WTC11 (cell line): ENCODE measurements around the gene C1QL2. TPM values are rescaled to one million over a fixed set of nuclear protein-coding genes. Genes with fewer than 3 reads are reported as not detected.

Experiments
- ATAC-seq: fragments of 200-7000 bp; cut with Tn5 transposase; 2 replicates; pipeline ENCODE4 v1.10.0; 2021; ENCODE audit warnings: mild to moderate bottlenecking, moderate library complexity
- CTCF ChIA-PET: fragments of 300-600 bp; sonication (Branson Sonifier 250); formaldehyde crosslinking; loops from one replicate; lab custom pipeline; 2021; ENCODE audit warnings: antibody characterized with exemption; lab: Charles Lee
- POLR2A ChIA-PET: fragments of 350-600 bp; sonication (Branson Sonifier 250); formaldehyde crosslinking; loops from one replicate; lab custom pipeline; 2021; ENCODE audit warnings: antibody characterized with exemption; lab: Charles Lee
- DNase-seq: peaks from one replicate; pipeline ENCODE4 v3.0.0; 2021; ENCODE audit warnings: low spot score
- H3K27ac Mint-ChIP-seq: 2 replicates; pipeline ENCODE4 v1.8.0; 2021; ENCODE audit warnings: mixed read lengths
- H3K27me3 Mint-ChIP-seq: 2 replicates; pipeline ENCODE4 v1.8.0; 2021; ENCODE audit warnings: low read depth, mild to moderate bottlenecking, moderate library complexity, mixed read lengths
- H3K36me3 Mint-ChIP-seq: 2 replicates; pipeline ENCODE4 v1.8.0; 2021; ENCODE audit warnings: mixed read lengths
- H3K4me1 Mint-ChIP-seq: 2 replicates; pipeline ENCODE4 v1.8.0; 2022; ENCODE audit warnings: mixed read lengths
- H3K4me3 Mint-ChIP-seq: 2 replicates; pipeline ENCODE4 v1.8.0; 2021; ENCODE audit warnings: mild to moderate bottlenecking, moderate library complexity, mixed read lengths
- H3K9me3 Mint-ChIP-seq: 2 replicates; pipeline ENCODE4 v1.8.0; 2021; ENCODE audit warnings: mixed read lengths
- ATF1 ChIP-seq: sonication (generic); formaldehyde crosslinking; IDR thresholded peaks from 2 replicates; pipeline ENCODE4 v1.8.1; 2023; ENCODE audit warnings: mild to moderate bottlenecking, moderate library complexity, missing genetic modification reagents
- E2F4 ChIP-seq: sonication (generic); formaldehyde crosslinking; IDR thresholded peaks from 2 replicates; pipeline ENCODE4 v1.8.1; 2022; ENCODE audit warnings: low read depth, mild to moderate bottlenecking, moderate library complexity, missing genetic modification reagents, borderline replicate concordance
- ELF4 ChIP-seq: sonication (generic); formaldehyde crosslinking; IDR thresholded peaks from 2 replicates; pipeline ENCODE4 v1.8.1; 2022; ENCODE audit warnings: low read depth, mild to moderate bottlenecking, moderate library complexity, missing genetic modification reagents
- ESRRA ChIP-seq: sonication (generic); formaldehyde crosslinking; IDR thresholded peaks from 2 replicates; pipeline ENCODE4 v1.8.1; 2022; ENCODE audit warnings: mild to moderate bottlenecking, missing genetic modification reagents, borderline replicate concordance
- ETV6 ChIP-seq: sonication (generic); formaldehyde crosslinking; IDR thresholded peaks from 2 replicates; pipeline ENCODE4 v1.8.1; 2022; ENCODE audit warnings: mild to moderate bottlenecking, missing genetic modification reagents
- FOXJ3 ChIP-seq: sonication (generic); formaldehyde crosslinking; IDR thresholded peaks from 2 replicates; pipeline ENCODE4 v1.9.0; 2021; ENCODE audit warnings: missing genetic modification reagents, mild to moderate bottlenecking, borderline replicate concordance
- FOXP4 ChIP-seq: sonication (generic); formaldehyde crosslinking; IDR thresholded peaks from 2 replicates; pipeline ENCODE4 v1.8.0; 2022; ENCODE audit warnings: mild to moderate bottlenecking, missing genetic modification reagents
- GRHL2 ChIP-seq: fragments of 250-450 bp; sonication (Bioruptor Pico); IDR thresholded peaks from 2 replicates; pipeline ENCODE4 v1.8.0; 2022; ENCODE audit warnings: mild to moderate bottlenecking, moderate library complexity; ENCODE audit not compliant: insufficient replicate concordance, severe bottlenecking
- HMGA2 ChIP-seq: fragments of 250-450 bp; sonication (Bioruptor Pico); IDR thresholded peaks from 2 replicates; pipeline ENCODE4 v1.4.0; 2021; ENCODE audit warnings: mild to moderate bottlenecking, moderate library complexity
- HMGXB4 ChIP-seq: sonication (generic); formaldehyde crosslinking; IDR thresholded peaks from 2 replicates; pipeline ENCODE4 v1.8.1; 2023; ENCODE audit warnings: mild to moderate bottlenecking, moderate library complexity, missing genetic modification reagents
- IRF1 ChIP-seq: sonication (generic); formaldehyde crosslinking; IDR thresholded peaks from 2 replicates; pipeline ENCODE4 v1.8.0; 2023; ENCODE audit warnings: missing genetic modification reagents
- KAT7 ChIP-seq: sonication (generic); formaldehyde crosslinking; IDR thresholded peaks from 2 replicates; pipeline ENCODE4 v1.8.1; 2023; ENCODE audit warnings: missing genetic modification reagents, mild to moderate bottlenecking, borderline replicate concordance
- MAX ChIP-seq: sonication (generic); formaldehyde crosslinking; IDR thresholded peaks from 2 replicates; pipeline ENCODE4 v1.8.0; 2022; ENCODE audit warnings: mild to moderate bottlenecking, missing genetic modification reagents
- NFYB ChIP-seq: sonication (generic); formaldehyde crosslinking; conservative IDR thresholded peaks from 2 replicates; pipeline ENCODE4 v1.8.0; 2022; ENCODE audit warnings: low read depth, missing genetic modification reagents
- NR1H2 ChIP-seq: sonication (generic); formaldehyde crosslinking; IDR thresholded peaks from 2 replicates; pipeline ENCODE4 v1.9.0; 2021; ENCODE audit warnings: mild to moderate bottlenecking, moderate library complexity, missing genetic modification reagents
- OVOL2 ChIP-seq: fragments of 250-450 bp; sonication (Bioruptor Pico); IDR thresholded peaks from 2 replicates; pipeline ENCODE4 v1.9.0; 2021; ENCODE audit warnings: mild to moderate bottlenecking, borderline replicate concordance
- PRRX2 ChIP-seq: fragments of 250-450 bp; sonication (Bioruptor Pico); IDR thresholded peaks from 2 replicates; pipeline ENCODE4 v1.8.0; 2021; ENCODE audit warnings: mild to moderate bottlenecking
- SMAD4 ChIP-seq: sonication (generic); formaldehyde crosslinking; IDR thresholded peaks from 2 replicates; pipeline ENCODE4 v1.8.0; 2022; ENCODE audit warnings: mild to moderate bottlenecking, missing genetic modification reagents
- TEAD4 ChIP-seq: sonication (generic); formaldehyde crosslinking; IDR thresholded peaks from 2 replicates; pipeline ENCODE4 v1.8.0; 2022; ENCODE audit warnings: mild to moderate bottlenecking, missing genetic modification reagents
- USF2 ChIP-seq: sonication (generic); formaldehyde crosslinking; IDR thresholded peaks from 2 replicates; pipeline ENCODE4 v1.8.1; 2023; ENCODE audit warnings: mild to moderate bottlenecking, missing genetic modification reagents, moderate library complexity
- ZBTB43 ChIP-seq: sonication (generic); formaldehyde crosslinking; IDR thresholded peaks from 2 replicates; pipeline ENCODE4 v1.8.1; 2023; ENCODE audit warnings: mild to moderate bottlenecking, missing genetic modification reagents
- ZNF232 ChIP-seq: sonication (generic); formaldehyde crosslinking; IDR thresholded peaks from 2 replicates; pipeline ENCODE4 v1.8.0; 2022; ENCODE audit warnings: mild to moderate bottlenecking, missing genetic modification reagents
- ZNF317 ChIP-seq: sonication (generic); formaldehyde crosslinking; IDR thresholded peaks from 2 replicates; pipeline ENCODE4 v1.8.1; 2023; ENCODE audit warnings: low read depth, mild to moderate bottlenecking, moderate library complexity, missing genetic modification reagents, borderline replicate concordance
- ZNF423 ChIP-seq: fragments of 250-450 bp; sonication (Bioruptor Pico); IDR thresholded peaks from 2 replicates; pipeline ENCODE4 v2.1.2; 2022; ENCODE audit warnings: mild to moderate bottlenecking, moderate library complexity
- ZNF425 ChIP-seq: fragments of 250-450 bp; sonication (Bioruptor Pico); conservative IDR thresholded peaks from 2 replicates; pipeline ENCODE4 v1.9.0; 2021; ENCODE audit warnings: mild to moderate bottlenecking
- ZNF512 ChIP-seq: sonication (generic); formaldehyde crosslinking; IDR thresholded peaks from 2 replicates; pipeline ENCODE4 v1.8.1; 2022; ENCODE audit warnings: missing genetic modification reagents, borderline replicate concordance
- total RNA-seq: library from RNA; stranded (reverse); gene quantifications from 3 replicates; pipeline ENCODE4 v1.2.3, GENCODE V29; 2021

C1QL2 gene
- total RNA-seq, 1 experiment from 2014 or later = 1.0 TPM

GRCh38 chr2:119106301-119106897, 52.2 kb downstream of the C1QL2 start:
- Mint-ChIP-seq H3K27me3 (peaks cover 10% of the 10 kb centered on the region), H3K36me3 (peaks cover 14% of the 10 kb centered on the region), H3K27ac (no peak overlapping the region), H3K4me1 (peaks cover 29% of the 10 kb centered on the region), H3K9me3 (peaks cover 25% of the 10 kb centered on the region), H3K4me3 (no peak overlapping the region)
- POLR2A ChIA-PET = no interaction called here
- DNase-seq (peak; percentile 81), ATAC-seq (0 out of 2 replicates have a peak, but pooled peaks have one; percentile 21)
- CTCF ChIA-PET = interaction anchor here (1.2 kb wide), 1 partner anchor 20 kb away, joined by 7 read pairs; no protein-coding TSS in a partner anchor
- TF ChIP-seq ZNF317 (no peak), ZBTB43 (CRISPR knock-in tag) (no peak), PRRX2 (CRISPR knock-in tag) (no peak), E2F4 (CRISPR knock-in tag) (no peak), ATF1 (CRISPR knock-in tag) (no peak), ETV6 (CRISPR knock-in tag) (no peak), ZNF232 (0 out of 2 replicates have a peak, but pooled peaks have one; percentile 24), IRF1 (no peak), MAX (CRISPR knock-in tag) (peak; percentile 30; the same call in 1 of the 2 replicates), KAT7 (no peak), ZNF425 (no peak), ZNF423 (CRISPR knock-in tag) (no peak), FOXJ3 (CRISPR knock-in tag) (no peak), GRHL2 (no peak), ZNF512 (CRISPR knock-in tag) (no peak), HMGXB4 (no peak), NFYB (CRISPR knock-in tag) (no peak), FOXP4 (CRISPR knock-in tag) (no peak; the same call in 1 of the 2 replicates), ESRRA (no peak), TEAD4 (CRISPR knock-in tag) (0 out of 2 replicates have a peak, but pooled peaks have one; percentile 24), NR1H2 (CRISPR knock-in tag) (no peak), USF2 (no peak), HMGA2 (CRISPR knock-in tag) (no peak), ELF4 (CRISPR knock-in tag) (no peak), OVOL2 (no peak), SMAD4 (CRISPR knock-in tag) (peak; percentile 82; the same call in 1 of the 2 replicates)
